Osteocyte (in vitro differentiated cells): ENCODE data around the gene PADI3. TPM values are rescaled to one million over a fixed set of nuclear protein-coding genes. Genes with fewer than 3 reads are reported as not detected.

Experiments used
- DNase-seq: peaks from one replicate; pipeline ENCODE4 v3.0.0; 2021; ENCODE audit warnings: mixed read lengths; ENCODE audit not compliant: unreplicated experiment; ENCODE audit errors: extremely low spot score
- H3K27ac Mint-ChIP-seq: one replicate; pipeline ENCODE4 v1.8.0; 2021; ENCODE audit warnings: mild to moderate bottlenecking, mixed read lengths; ENCODE audit not compliant: unreplicated experiment
- H3K27me3 Mint-ChIP-seq: one replicate; pipeline ENCODE4 v1.8.0; 2021; ENCODE audit warnings: mixed read lengths; ENCODE audit not compliant: unreplicated experiment
- H3K36me3 Mint-ChIP-seq: one replicate; pipeline ENCODE4 v1.8.0; 2021; ENCODE audit warnings: mixed read lengths; ENCODE audit not compliant: unreplicated experiment
- H3K4me1 Mint-ChIP-seq: one replicate; pipeline ENCODE4 v1.8.0; 2021; ENCODE audit warnings: mixed read lengths; ENCODE audit not compliant: unreplicated experiment
- H3K4me3 Mint-ChIP-seq: one replicate; pipeline ENCODE4 v1.8.0; 2021; ENCODE audit warnings: mild to moderate bottlenecking, moderate library complexity, mixed read lengths; ENCODE audit not compliant: unreplicated experiment
- H3K9me3 Mint-ChIP-seq: one replicate; pipeline ENCODE4 v1.8.0; 2021; ENCODE audit warnings: mixed read lengths; ENCODE audit not compliant: unreplicated experiment
- CTCF ChIP-seq: fragments of 200-600 bp; sonication (generic); IDR thresholded peaks from 2 replicates; pipeline ENCODE4 v1.5.0; 2021; ENCODE audit warnings: antibody characterized with exemption, mild to moderate bottlenecking, moderate library complexity
- total RNA-seq: library from RNA; stranded (reverse); gene quantifications from 2 replicates; pipeline ENCODE4 v1.2.1, GENCODE V29; 2021

The PADI3 gene
- total RNA-seq, 1 donor from 2014 or later: 0.73 TPM

- Mint-ChIP-seq H3K4me1 (peaks cover 52% of the 10 kb centered on the region), H3K4me3 (no peak overlapping the region), H3K27me3 (no peaks in the 10 kb centered on the region), H3K27ac (peak overlapping the region; percentile 67), H3K36me3 (no peaks in the 10 kb centered on the region), H3K9me3 (no peaks in the 10 kb centered on the region)
- no peak for TF ChIP-seq CTCF
- DNase-seq: no peak
These were observed 40.9 kb upstream of the PADI3 start for GRCh38 chr1:17207966-17208418.

DNA sequence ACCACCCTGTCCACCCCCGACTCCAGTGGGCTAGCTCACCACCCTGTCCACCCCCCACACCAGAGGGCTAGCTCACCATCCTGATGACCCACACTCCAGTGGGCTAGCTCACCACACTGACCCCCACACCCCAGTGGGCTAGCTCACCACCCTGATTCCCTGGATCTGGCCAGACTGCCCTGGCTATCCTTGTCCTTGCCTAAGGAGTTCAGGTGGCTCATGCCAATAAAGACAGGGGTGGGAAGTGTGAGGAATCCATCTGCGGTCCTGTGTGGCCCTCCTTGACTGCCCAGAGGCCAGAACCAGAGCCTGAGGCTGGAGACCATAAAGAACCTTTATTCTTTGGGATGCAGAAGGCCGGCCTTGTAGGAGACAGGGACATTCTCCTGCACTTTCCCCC lies 40.4 kb upstream of the PADI3 start:
- no peaks in the 10 kb centered on the region for H3K9me3 Mint-ChIP-seq
- H3K4me1 Mint-ChIP-seq: peaks cover 58% of the 10 kb centered on the region
- H3K27ac Mint-ChIP-seq: peak overlapping the region; percentile 91
- no peaks in the 10 kb centered on the region for H3K27me3 Mint-ChIP-seq
- DNase-seq: no peak
- H3K36me3 Mint-ChIP-seq: no peaks in the 10 kb centered on the region
- TF ChIP-seq CTCF: no peak
- H3K4me3 Mint-ChIP-seq: no peak overlapping the region

DNA sequence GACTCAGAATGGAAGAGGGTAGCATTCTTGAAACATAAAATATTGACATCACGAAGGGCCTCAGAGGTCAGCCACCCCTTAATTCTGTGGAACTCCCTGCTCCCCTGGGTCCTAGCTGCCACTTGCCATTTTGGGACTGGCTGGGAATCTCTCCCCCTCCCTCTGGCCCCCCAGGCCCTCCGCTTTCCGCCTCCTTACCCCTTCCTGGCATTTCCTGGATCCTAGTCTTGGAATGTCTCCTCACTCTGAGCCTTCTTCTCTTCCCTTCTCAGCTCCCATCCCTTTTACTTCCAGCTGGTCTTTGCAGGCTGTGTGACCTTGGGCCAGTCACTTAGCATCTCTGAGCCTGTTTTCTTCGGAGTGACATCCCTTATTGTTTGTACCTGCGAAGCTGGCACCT lies 39.5 kb upstream of the PADI3 start:
- no peak for TF ChIP-seq CTCF
- Mint-ChIP-seq H3K9me3 (no peaks in the 10 kb centered on the region), H3K36me3 (no peaks in the 10 kb centered on the region), H3K4me3 (no peak overlapping the region), H3K4me1 (peaks cover 64% of the 10 kb centered on the region), H3K27ac (peak overlapping the region; percentile 91), H3K27me3 (no peaks in the 10 kb centered on the region)
- DNase-seq: no peak

GRCh38 chr1:17210176-17210575 lies 38.7 kb upstream of the PADI3 start:
- no peaks in the 10 kb centered on the region for H3K36me3 Mint-ChIP-seq
- H3K27ac Mint-ChIP-seq: peak overlapping the region; percentile 80
- no peaks in the 10 kb centered on the region for H3K9me3 Mint-ChIP-seq
- DNase-seq: no peak
- peaks cover 70% of the 10 kb centered on the region for H3K4me1 Mint-ChIP-seq
- TF ChIP-seq CTCF: no peak
- no peak overlapping the region for H3K4me3 Mint-ChIP-seq
- no peaks in the 10 kb centered on the region for H3K27me3 Mint-ChIP-seq

GRCh38 chr1:17211377-17211776 lies 37.5 kb upstream of the PADI3 start:
- Mint-ChIP-seq H3K27ac (peak overlapping the region; percentile 80), H3K4me1 (peaks cover 82% of the 10 kb centered on the region), H3K4me3 (no peak overlapping the region), H3K27me3 (no peaks in the 10 kb centered on the region), H3K9me3 (no peaks in the 10 kb centered on the region), H3K36me3 (no peaks in the 10 kb centered on the region)
- TF ChIP-seq CTCF: no peak
- no peak for DNase-seq
